ENCODE data around the gene TRAF1.

Gene TRAF1

GRCh38 chr9:120854596-120855327 is 71.8 kb downstream of the TRAF1 start:
- in situ Hi-C loops (cut with MboI; ENCODE audit: low pct_unique_long_range_greater_than_20kb, low sequenced_read_pairs, unreplicated experiment) = no loop called here
- no peak for DNase-seq (ENCODE audit: low spot score)

GRCh38 chr9:120853198-120853597 is 73.4 kb downstream of the TRAF1 start:
- in situ Hi-C loops (cut with MboI; ENCODE audit: low pct_unique_long_range_greater_than_20kb, low sequenced_read_pairs, unreplicated experiment) = no loop called here
- no peak for TF ChIP-seq CTCF (IDR thresholded peaks at IDR 0.05; ENCODE audit: extremely low read depth, insufficient read depth, missing control alignments)
- no peak for DNase-seq (ENCODE audit: low spot score)

More at GRCh38 chr9:120854596-120855327, 71.8 kb downstream of the TRAF1 start:
- TF ChIP-seq CTCF (IDR thresholded peaks at IDR 0.05; ENCODE audit: extremely low read depth, insufficient read depth, missing control alignments) = no peak

Data from GM13977 (cell line).